Hepatic stellate cell (primary cell): ENCODE measurements around the gene OXNAD1.

ENCODE experiments used
- DNase-seq: peaks from one replicate; pipeline ENCODE4 v3.0.0; 2011; ENCODE audit warnings: low spot score

OXNAD1 gene

GRCh38 chr3:16329036-16329825, 64.2 kb downstream of the OXNAD1 start:
- DNase-seq: no peak

- no peak for DNase-seq
These were observed 64.8 kb downstream of the OXNAD1 start for GRCh38 chr3:16329826-16330129.

- no peak for DNase-seq
These were observed 65.3 kb downstream of the OXNAD1 start for GRCh38 chr3:16330351-16330750.

- DNase-seq: no peak
These were observed 66.4 kb downstream of the OXNAD1 start for GRCh38 chr3:16331319-16331883.

DNA sequence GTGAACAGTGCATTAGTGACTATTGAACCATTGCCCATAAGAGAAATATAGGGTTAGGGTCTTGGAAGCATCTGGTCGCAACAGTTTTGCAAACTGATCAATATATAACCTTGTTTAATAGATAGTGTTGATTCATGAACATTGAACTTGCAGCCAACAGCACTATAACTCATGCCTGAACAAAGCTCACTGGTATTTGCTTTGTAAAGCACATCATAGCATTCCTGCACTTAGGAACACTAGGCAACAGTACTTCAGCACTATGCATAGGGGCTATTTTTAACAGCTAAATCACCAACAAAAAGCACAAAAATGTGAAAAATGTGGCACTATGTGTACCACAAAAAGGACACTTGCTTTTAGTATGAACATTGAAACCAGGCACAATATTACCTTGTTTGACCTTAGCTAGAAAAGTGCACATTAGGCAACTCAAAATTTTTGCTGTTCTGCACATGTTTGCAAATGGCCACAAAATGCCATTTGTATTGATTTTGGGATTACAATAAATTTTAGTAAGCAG, 68.0 kb downstream of the OXNAD1 start:
- peak; percentile 50 for DNase-seq

- no peak for DNase-seq
These were observed 69.9 kb downstream of the OXNAD1 start for GRCh38 chr3:16334909-16335308.

GRCh38 chr3:16335333-16335732, 70.3 kb downstream of the OXNAD1 start:
- DNase-seq: no peak

DNA sequence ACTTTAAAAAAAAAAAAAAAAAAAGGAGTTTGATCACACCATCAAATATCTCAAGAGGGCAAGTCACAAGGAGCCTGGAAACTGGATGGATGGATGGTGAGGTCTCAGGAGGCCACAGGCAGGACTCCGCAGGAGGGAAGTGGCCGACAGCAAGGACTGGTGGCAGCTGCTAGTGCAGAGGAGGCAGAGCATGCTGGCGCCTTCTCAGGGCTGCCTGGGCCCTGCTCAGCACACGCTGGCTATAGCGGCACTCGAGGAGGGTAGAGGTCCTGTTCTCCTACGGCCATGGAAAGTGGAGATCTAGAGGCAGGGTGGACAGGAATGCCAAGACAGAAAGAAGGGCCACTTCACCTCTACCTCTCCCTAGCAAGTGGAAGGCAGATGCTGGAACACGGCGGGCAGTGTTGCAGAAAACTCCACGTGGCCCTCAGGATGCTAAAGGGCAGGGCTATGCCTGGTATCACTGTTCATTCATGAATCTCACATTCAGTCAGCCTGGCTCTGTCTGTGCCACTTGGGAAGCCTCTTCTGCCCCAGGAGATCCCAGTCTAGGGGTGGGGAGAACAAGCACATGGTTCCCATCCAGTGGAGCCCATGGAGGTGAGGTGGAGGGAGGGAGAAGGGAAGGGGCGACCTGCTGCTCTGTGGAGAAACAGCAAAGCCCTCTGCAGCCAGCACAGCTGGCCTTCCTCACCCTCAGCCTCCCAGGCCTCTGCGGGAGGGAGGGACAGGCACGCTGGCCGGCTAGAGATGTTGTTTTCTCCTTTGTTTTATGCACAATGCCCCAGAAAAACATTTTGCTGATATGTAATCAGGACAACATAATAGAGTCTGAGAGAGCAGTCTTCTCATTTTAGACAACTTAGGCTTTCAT, 71.0 kb downstream of the OXNAD1 start:
- no peak for DNase-seq

- DNase-seq: no peak
These were observed 71.8 kb downstream of the OXNAD1 start for GRCh38 chr3:16336825-16337224.

GRCh38 chr3:16337856-16338540, 73.0 kb downstream of the OXNAD1 start:
- no peak for DNase-seq

DNA sequence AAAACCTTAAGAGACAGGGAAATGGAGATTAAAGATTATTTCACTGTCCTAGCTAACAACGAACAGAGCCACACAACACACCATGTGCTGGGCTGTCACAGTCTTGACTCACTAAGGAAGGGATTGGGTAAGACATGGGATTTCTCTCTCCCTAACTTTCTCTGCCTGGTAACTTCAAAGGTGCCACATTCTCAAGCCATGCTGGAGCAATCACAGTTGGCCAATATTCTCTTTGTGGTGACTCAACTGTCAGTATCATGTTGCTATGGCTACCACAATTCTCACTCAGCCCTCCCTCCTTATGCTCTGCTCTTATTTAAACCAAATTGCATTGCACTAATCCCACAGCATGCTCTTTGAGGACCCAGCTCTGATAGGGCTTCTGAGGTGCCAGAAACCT, 74.0 kb downstream of the OXNAD1 start:
- peak; percentile 82 for DNase-seq

DNA sequence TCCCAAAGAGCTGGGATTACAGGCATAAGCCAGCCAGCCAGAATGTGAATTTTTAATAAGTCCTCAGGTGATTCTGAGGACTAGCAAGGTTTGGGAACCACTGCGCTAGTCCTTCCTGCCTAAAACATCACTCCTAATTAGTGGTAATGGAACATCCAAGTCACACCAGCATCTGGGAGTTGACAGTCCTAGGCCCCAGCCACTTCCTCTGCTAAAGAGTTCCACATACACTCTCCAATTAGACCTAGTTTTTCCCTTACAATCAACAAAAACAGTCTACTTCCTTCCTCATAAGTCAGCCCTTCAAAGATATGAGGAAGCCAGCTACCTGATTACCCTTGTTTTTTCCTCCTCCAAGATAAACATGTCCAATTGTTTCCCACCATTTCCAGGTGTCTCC, 78.1 kb downstream of the OXNAD1 start:
- no peak for DNase-seq

- no peak for DNase-seq
These were observed 81.5 kb downstream of the OXNAD1 start for GRCh38 chr3:16346413-16347081.

DNA sequence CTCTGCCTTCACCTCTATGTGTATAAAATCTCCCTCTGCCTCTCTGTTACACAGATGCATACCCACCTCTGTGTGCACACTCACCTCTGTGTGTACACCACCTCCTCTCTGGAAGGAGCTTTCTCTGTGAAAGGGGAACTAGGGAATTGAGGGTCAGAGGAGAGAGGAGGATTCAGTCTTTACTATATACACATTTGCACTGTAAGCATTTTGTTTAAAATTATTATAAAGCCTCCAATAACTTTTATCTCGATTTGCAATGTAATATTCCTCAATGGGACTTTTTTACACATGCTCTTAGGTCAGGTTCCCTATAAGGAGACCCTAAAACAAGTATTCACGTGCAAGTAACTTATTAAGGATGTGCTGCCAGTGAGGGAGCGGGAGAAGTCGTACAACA, 82.5 kb downstream of the OXNAD1 start:
- no peak for DNase-seq

DNA sequence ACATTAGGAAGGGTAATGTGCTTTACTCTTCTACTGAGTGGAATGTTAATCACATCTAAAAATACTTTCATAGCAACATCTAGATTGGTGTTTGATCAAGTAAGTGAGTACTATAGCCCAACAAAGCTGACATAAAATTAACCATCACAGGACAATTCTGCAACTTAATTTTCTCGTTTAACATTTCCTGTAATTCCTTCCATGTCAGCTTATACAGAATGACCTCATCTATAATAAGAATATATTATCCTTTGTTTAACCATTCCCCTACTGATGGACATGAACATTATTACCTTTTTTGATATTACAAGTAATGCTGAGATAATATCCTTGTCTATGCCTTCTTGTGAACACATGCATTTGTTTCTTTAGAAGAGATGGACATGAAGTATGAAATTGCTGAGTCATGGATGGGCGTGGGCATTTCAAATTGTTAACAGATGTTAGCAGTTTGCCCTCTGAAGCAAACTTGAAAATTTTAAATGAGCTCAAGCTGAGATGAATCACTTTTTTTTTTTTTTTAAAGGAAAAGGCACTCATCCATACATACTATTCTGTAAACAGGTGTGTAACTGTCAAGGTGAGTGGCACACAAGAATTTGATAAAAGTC, 85.1 kb downstream of the OXNAD1 start:
- no peak for DNase-seq

- DNase-seq: no peak
These were observed 85.7 kb downstream of the OXNAD1 start for GRCh38 chr3:16350597-16351318.

- no peak for DNase-seq
These were observed 87.4 kb downstream of the OXNAD1 start for GRCh38 chr3:16352428-16352827.

DNA sequence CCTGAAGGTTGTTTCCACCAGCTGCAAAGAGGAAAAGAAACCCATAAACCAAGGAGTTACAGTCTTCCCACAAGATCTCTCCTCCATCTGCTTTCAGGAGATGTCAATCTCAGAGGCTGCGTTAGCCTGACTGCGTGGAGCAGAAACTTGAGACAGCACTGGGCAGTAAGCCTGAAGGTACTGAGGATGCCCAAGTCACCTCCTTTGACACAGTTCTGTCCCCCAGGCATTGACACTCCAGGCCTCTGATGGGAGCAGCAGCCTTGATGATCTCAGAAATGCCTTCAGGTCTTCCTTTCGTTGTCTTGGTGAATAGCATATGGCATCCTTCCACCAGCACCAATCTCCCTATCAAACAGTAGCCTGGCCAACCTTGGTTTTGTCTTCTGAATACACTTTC, 89.3 kb downstream of the OXNAD1 start:
- no peak for DNase-seq
